Astrocyte (in vitro differentiated cells and primary cell): Measurements from ENCODE around the gene TMPRSS9. TPM values are rescaled to one million over a fixed set of nuclear protein-coding genes. Genes with fewer than 3 reads are reported as not detected.

ENCODE experiments used
- DNase-seq: peaks from one replicate; pipeline ENCODE4 v3.0.0-alpha.2; 2010; ENCODE audit warnings: low read depth
- FAIRE-seq: peaks from 2 replicates; lab custom pipeline; 2011; peaks lifted over from hg19 to GRCh38; lab: Jason Lieb, UNC
- H2AFZ ChIP-seq: 2 replicates; pipeline ENCODE4 v1.6.0; 2012; ENCODE audit warnings: low read depth, low read length, inconsistent platforms
- H3K27ac ChIP-seq: 2 replicates; pipeline ENCODE4 v1.5.1; 2011; ENCODE audit warnings: low read depth, low read length, inconsistent platforms
- H3K27me3 ChIP-seq: 2 replicates; pipeline ENCODE4 v1.6.0; 2011; ENCODE audit warnings: low read length, inconsistent platforms; ENCODE audit not compliant: insufficient read depth
- H3K36me3 ChIP-seq: 2 replicates; pipeline ENCODE4 v1.5.1; 2011; ENCODE audit warnings: low read length, inconsistent platforms; ENCODE audit not compliant: insufficient read depth
- H3K4me1 ChIP-seq: 2 replicates; pipeline ENCODE4 v1.5.1; 2011; ENCODE audit warnings: low read length, inconsistent platforms; ENCODE audit not compliant: insufficient read depth
- H3K4me2 ChIP-seq: 2 replicates; pipeline ENCODE4 v1.6.0; 2012; ENCODE audit warnings: low read length, inconsistent platforms
- H3K4me3 ChIP-seq: 2 replicates; pipeline ENCODE4 v1.5.1; 2011; ENCODE audit warnings: low read depth, mild to moderate bottlenecking, low read length, inconsistent platforms; ENCODE audit not compliant: insufficient read depth
- H3K79me2 ChIP-seq: 2 replicates; pipeline ENCODE4 v1.6.0; 2012; ENCODE audit warnings: mild to moderate bottlenecking, low read length, inconsistent platforms; ENCODE audit not compliant: insufficient read depth
- H3K9ac ChIP-seq: 2 replicates; pipeline ENCODE4 v1.6.0; 2012; ENCODE audit warnings: mild to moderate bottlenecking, low read length, inconsistent platforms
- H3K9me3 ChIP-seq: 2 replicates; pipeline ENCODE4 v1.5.1; 2012; ENCODE audit warnings: low read depth, mild to moderate bottlenecking, low read length, inconsistent platforms; ENCODE audit not compliant: insufficient read depth
- H4K20me1 ChIP-seq: 2 replicates; pipeline ENCODE4 v1.6.0; 2012; ENCODE audit warnings: low read length, inconsistent platforms; ENCODE audit not compliant: insufficient read depth
- H3K27ac Mint-ChIP-seq: one replicate; pipeline ENCODE4 v1.8.0; 2021; ENCODE audit warnings: mild to moderate bottlenecking, mixed read lengths; ENCODE audit not compliant: unreplicated experiment
- H3K27me3 Mint-ChIP-seq: one replicate; pipeline ENCODE4 v1.8.0; 2021; ENCODE audit warnings: low read depth, mixed read lengths; ENCODE audit not compliant: unreplicated experiment
- H3K36me3 Mint-ChIP-seq: one replicate; pipeline ENCODE4 v1.8.0; 2021; ENCODE audit warnings: low read depth, mixed read lengths; ENCODE audit not compliant: unreplicated experiment
- H3K4me1 Mint-ChIP-seq: one replicate; pipeline ENCODE4 v1.8.0; 2021; ENCODE audit warnings: low read depth, mixed read lengths; ENCODE audit not compliant: unreplicated experiment
- H3K4me3 Mint-ChIP-seq: one replicate; pipeline ENCODE4 v1.8.0; 2021; ENCODE audit warnings: mild to moderate bottlenecking, moderate library complexity, mixed read lengths; ENCODE audit not compliant: unreplicated experiment
- H3K9me3 Mint-ChIP-seq: one replicate; pipeline ENCODE4 v1.8.0; 2021; ENCODE audit warnings: mild to moderate bottlenecking, mixed read lengths; ENCODE audit not compliant: unreplicated experiment
- CTCF ChIP-seq: IDR thresholded peaks from 2 replicates; pipeline ENCODE4 v1.5.1; 2011; ENCODE audit warnings: low read depth, mild to moderate bottlenecking, inconsistent platforms, low read length, moderate library complexity; ENCODE audit not compliant: insufficient read depth
- EZH2 ChIP-seq: IDR thresholded peaks from 2 replicates; pipeline ENCODE4 v1.6.1; 2012; ENCODE audit warnings: mild to moderate bottlenecking, low read length, inconsistent platforms; ENCODE audit not compliant: insufficient read depth
- total RNA-seq: library from RNA; stranded (reverse); gene quantifications from 2 replicates; pipeline ENCODE4 v1.2.1, GENCODE V29; 2021

Gene TMPRSS9
- total RNA-seq, 1 donor from 2014 or later = 0.16 TPM

GRCh38 chr19:2382530-2383222 lies 22.6 kb downstream of the TMPRSS9 start:
- DNase-seq = no peak
- FAIRE-seq = no peak
- Mint-ChIP-seq H3K27me3 (peaks cover 8% of the 10 kb centered on the region), H3K4me1 (peaks cover 2% of the 10 kb centered on the region), H3K27ac (no peak overlapping the region), H3K9me3 (peaks cover 15% of the 10 kb centered on the region), H3K36me3 (peaks cover 3% of the 10 kb centered on the region), H3K4me3 (no peak overlapping the region)
- Histone ChIP-seq H3K27ac (no peak overlapping the region), H3K9ac (no peak overlapping the region), H4K20me1 (no peaks in the 10 kb centered on the region), H3K36me3 (no peaks in the 10 kb centered on the region), H3K4me3 (no peak overlapping the region), H3K4me2 (no peak overlapping the region), H2AFZ (no peak overlapping the region), H3K9me3 (peaks cover 5% of the 10 kb centered on the region), H3K4me1 (peaks cover 9% of the 10 kb centered on the region), H3K79me2 (no peaks in the 10 kb centered on the region), H3K27me3 (no peaks in the 10 kb centered on the region)
- TF ChIP-seq CTCF (no peak), EZH2 (no peak)

- H3K79me2 ChIP-seq = no peaks in the 10 kb centered on the region
- H3K4me3 ChIP-seq = no peak overlapping the region
- H3K36me3 Mint-ChIP-seq = peaks cover 1% of the 10 kb centered on the region
- peaks cover 5% of the 10 kb centered on the region for H3K9me3 ChIP-seq
- peaks cover 3% of the 10 kb centered on the region for H3K4me1 Mint-ChIP-seq
- FAIRE-seq (no peak), DNase-seq (peak; percentile 80)
- H3K27ac ChIP-seq = no peak overlapping the region
- H2AFZ ChIP-seq = peak overlapping the region; percentile 81
- peaks cover 9% of the 10 kb centered on the region for H3K4me1 ChIP-seq
- TF ChIP-seq CTCF = no peak
- TF ChIP-seq EZH2 = no peak
- H3K27me3 ChIP-seq = no peaks in the 10 kb centered on the region
- H3K27ac Mint-ChIP-seq = no peak overlapping the region
- peak overlapping the region; percentile 71 for H3K4me2 ChIP-seq
- peaks cover 9% of the 10 kb centered on the region for H3K9me3 Mint-ChIP-seq
- no peaks in the 10 kb centered on the region for H4K20me1 ChIP-seq
- no peak overlapping the region for H3K4me3 Mint-ChIP-seq
- no peaks in the 10 kb centered on the region for H3K36me3 ChIP-seq
- H3K9ac ChIP-seq = no peak overlapping the region
- peaks cover 16% of the 10 kb centered on the region for H3K27me3 Mint-ChIP-seq
These were observed 25.1 kb downstream of the TMPRSS9 start for GRCh38 chr19:2385053-2385721.
